GM10266 (cell line): Measurements from ENCODE around the gene PDE8B.

Experiments used
- DNase-seq: peaks from one replicate; pipeline ENCODE4 v3.0.0; 2012; ENCODE audit errors: extremely low spot score
- TF ChIP-seq, protein P1 (sequence below): IDR thresholded peaks from 2 replicates; pipeline ENCODE4 v1.5.1; 2012; ENCODE audit warnings: mild to moderate bottlenecking, low read depth; ENCODE audit not compliant: control insufficient read depth, insufficient read depth; ENCODE audit errors: missing control alignments

PDE8B gene

DNA sequence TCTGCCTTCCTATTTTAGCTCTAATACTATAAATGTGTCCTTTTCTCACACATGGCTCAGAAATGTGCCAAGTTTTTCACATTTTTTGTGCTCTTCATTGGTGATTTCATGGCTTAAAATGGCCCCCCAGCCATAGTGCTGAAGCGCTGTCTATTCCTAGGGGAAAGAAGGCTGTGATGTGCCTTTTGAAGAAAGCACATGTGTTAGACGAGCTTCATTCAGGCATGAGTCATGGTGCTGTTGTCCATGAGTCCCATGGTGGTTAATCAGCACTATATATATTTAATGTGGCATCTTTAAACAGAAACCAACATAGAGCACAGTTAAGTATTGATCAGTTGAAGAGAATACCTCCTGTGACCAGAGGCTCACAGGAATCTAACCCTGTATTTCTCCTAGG, 55.8 kb downstream of the PDE8B start:
- TF ChIP-seq, protein P1, sequence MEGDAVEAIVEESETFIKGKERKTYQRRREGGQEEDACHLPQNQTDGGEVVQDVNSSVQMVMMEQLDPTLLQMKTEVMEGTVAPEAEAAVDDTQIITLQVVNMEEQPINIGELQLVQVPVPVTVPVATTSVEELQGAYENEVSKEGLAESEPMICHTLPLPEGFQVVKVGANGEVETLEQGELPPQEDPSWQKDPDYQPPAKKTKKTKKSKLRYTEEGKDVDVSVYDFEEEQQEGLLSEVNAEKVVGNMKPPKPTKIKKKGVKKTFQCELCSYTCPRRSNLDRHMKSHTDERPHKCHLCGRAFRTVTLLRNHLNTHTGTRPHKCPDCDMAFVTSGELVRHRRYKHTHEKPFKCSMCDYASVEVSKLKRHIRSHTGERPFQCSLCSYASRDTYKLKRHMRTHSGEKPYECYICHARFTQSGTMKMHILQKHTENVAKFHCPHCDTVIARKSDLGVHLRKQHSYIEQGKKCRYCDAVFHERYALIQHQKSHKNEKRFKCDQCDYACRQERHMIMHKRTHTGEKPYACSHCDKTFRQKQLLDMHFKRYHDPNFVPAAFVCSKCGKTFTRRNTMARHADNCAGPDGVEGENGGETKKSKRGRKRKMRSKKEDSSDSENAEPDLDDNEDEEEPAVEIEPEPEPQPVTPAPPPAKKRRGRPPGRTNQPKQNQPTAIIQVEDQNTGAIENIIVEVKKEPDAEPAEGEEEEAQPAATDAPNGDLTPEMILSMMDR: no peak
- DNase-seq: no peak

DNA sequence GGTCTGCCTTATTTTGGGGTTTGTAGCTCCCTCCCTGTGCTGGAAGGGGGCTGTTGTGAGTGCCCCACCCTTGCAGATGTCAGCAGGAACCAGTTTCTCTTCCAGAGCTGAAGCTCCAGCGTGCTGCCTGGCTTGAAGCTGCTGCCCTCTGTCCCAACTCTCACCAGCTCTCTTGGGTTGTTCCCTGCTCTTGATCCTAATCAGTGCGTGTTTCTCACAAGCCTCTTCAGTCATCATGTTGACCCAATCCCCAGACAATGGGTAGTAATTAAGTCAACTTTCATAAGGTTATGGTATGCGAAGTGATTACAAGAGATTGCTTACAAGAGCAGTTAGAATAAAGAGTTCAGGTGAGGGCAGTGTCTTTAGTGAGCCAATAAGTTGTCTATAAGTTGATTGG, 57.0 kb downstream of the PDE8B start:
- DNase-seq: no peak
- TF ChIP-seq, protein P1: no peak

DNA sequence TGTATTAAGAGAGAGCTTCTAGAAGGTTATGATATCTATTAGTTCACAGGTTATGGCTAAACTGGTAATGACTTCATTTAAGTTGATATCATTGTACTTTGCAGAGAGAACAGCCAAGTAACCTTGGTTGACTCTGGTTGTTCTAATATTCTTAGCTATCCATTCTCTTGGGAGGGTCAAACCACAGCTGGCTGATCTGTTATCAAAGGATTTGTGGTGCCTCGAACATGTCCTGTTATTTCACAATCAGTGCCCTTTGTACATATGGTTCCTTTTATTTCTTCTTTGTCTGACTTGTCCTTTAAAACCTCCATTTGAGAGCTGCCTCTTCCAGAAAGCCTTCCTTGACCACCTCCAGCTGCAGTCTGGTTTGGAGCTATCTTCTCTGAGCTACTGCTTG, 61.7 kb downstream of the PDE8B start:
- TF ChIP-seq, protein P1: no peak
- no peak for DNase-seq

DNA sequence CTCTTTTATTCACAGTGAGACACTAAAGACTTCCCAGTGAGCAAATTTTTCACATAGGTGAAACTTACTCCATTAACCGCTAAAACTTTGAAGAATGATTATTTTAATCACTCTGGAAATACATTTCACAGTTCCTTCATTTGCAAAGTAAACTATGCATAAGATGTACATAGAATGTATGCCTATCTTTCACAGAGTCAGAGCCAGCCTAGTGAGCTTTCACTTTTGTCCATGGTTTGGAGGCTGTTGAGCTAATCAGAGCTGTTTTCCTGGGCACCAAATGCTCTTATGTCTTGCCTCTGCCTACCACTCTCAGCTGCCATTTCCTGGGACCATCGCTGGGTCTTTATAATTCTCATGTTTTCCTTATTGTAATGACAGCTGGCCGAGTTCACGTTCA, 67.3 kb downstream of the PDE8B start:
- no peak for DNase-seq
- TF ChIP-seq, protein P1: no peak

DNA sequence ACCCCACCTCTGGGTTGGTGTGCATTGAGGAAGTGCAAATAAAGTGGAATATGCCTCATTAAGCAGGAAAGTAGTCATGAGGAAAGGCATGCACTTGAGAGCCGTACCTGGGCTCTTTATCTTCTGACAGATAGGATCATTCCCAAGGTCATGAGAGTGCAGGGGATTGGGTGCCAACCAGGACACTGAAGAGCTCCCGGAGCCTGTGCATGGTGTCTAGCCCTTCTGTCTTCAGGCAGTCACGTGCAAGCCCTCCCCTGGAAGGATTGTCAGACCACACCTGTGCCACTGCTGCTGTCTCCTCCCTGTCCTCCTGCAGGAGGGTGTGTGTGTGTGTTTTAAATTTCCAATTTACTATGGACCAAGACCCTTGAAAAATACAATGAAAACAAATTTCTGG, 69.6 kb downstream of the PDE8B start:
- DNase-seq: no peak
- TF ChIP-seq, protein P1: no peak

DNA sequence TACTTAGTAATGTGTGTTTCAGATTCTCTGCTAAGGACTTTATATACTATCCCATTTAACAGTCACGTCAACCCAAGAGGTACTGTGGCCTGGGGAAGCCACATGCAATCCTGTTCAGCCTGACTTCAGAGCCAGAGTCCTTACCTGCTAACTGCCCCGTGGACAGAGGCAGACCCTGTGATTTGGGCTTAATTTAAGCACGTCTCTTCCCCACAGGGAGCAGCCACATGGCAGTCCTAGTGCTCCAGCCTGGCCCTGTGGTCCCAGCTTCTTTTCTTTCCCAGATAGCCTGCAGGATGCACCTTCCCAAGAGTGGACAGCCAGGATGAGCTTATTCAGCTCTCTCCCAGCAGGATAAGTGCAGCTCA, 71.5 kb downstream of the PDE8B start:
- TF ChIP-seq, protein P1: no peak

DNA sequence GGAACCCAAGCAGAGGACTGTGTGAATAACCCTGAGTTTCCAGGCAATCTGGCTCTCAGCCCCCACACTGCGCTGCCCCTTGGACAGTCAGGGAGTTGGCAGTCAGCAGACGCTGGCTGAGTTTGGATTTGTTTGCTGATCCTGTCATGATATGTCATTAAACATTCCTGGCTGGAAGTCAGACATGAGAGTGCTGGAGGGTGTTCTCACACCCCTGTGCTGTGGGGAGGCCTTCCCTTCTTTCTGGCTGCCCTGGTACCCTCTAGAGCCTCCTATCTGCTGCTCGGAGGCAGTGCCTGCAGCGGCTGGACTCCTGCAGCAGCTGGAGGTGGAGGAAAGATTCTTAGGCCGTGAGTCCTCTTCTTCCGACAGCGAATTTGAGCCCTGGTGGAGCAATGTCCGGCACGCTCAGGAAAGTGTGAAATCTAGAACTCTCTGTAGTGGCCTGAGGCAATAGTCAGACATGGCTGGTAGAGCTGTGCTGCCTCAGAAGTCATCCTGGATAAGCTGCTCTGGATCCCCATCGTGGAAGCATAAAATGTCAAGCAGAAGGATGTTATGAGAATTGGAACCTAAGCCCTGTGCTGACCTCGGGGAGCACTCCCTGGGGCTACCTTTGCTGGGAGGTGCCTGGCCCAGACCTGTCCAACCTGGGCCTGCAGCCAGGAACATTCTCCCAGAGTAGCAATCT, 72.0 kb downstream of the PDE8B start:
- DNase-seq: no peak

More for the DNA sequence above, 71.5 kb downstream of the PDE8B start:
- no peak for DNase-seq

More for the DNA sequence above, 72.0 kb downstream of the PDE8B start:
- TF ChIP-seq, protein P1: no peak
